Psoas muscle (tissue), 8 donors: ENCODE measurements around the gene SELENOO. TPM values are rescaled to one million over a fixed set of nuclear protein-coding genes. Genes with fewer than 3 reads are reported as not detected.

Experiments
- ATAC-seq, 4 donors: fragments of 200-7000 bp; cut with Tn5 transposase; one replicate each; pipeline ENCODE4 v1.9.1; 2020; ENCODE audit warnings: moderate library complexity in 3 of 4, mild to moderate bottlenecking in 2 of 4
- DNase-seq, 2 donors: peaks; one replicate each; pipeline ENCODE4 v3.0.0-alpha.2; 2020
- H3K27ac ChIP-seq: fragments of 200-600 bp; one replicate; pipeline ENCODE4 v1.8.0; 2022
- H3K27me3 ChIP-seq, 3 donors: fragments of 200-600 bp in 1 of 3; one replicate each; pipeline versions ENCODE4 v1.6.1 to v1.8.0; 2013 to 2022; ENCODE audit warnings: low read length in 2 of 3, mild to moderate bottlenecking in 2 of 3, moderate library complexity in 1 of 3; ENCODE audit not compliant: insufficient read depth in 3 of 3
- H3K36me3 ChIP-seq, 2 donors: fragments of 200-600 bp in 1 of 2; one replicate each; pipeline versions ENCODE4 v1.6.1 to v1.8.0; 2013 to 2022; ENCODE audit warnings: low read depth in 1 of 2, mild to moderate bottlenecking in 1 of 2, moderate library complexity in 1 of 2; ENCODE audit not compliant: insufficient read depth in 1 of 2
- H3K4me1 ChIP-seq: fragments of 200-600 bp; one replicate; pipeline ENCODE4 v1.8.0; 2022
- H3K4me3 ChIP-seq: fragments of 200-600 bp; one replicate; pipeline ENCODE4 v1.8.0; 2022; ENCODE audit warnings: mild to moderate bottlenecking
- H3K9me3 ChIP-seq: fragments of 200-600 bp; one replicate; pipeline ENCODE4 v1.8.0; 2022
- WGBS, 3 donors: extraction: QIAGEN DNeasy Blood & Tissue Kit; methylation state at CpG; one replicate each; pipeline versions ENCODE4 v1.1.6 to v1.1.7; 2013; 5-methylcytosine and 5-hydroxymethylcytosine counted together
- intact Hi-C, 2 donors: fragments of 100-400 bp; cut with DNase I; formaldehyde crosslinking; loops; one replicate each; pipeline versions ENCODE4 v1.11.0 to v1.14.2; 2022
- polyA plus RNA-seq, 3 donors: library from polyadenylated mRNA; stranded (reverse); fragments of 200-250 nt; gene quantifications; one replicate each; pipeline ENCODE4 v1.2.3, GENCODE V29; 2013
- total RNA-seq, 4 donors: library from RNA; stranded (reverse); fragmentation: NEBNext Ultra II Directional in 2 of 4; extraction: Animal tissue kit (Norgen Biotek cat#: 25700) in 2 of 4; gene quantifications; one replicate each; pipeline versions ENCODE4 v1.2.1 to v1.2.4, GENCODE V29; 2021 to 2023
- TF ChIP-seq, protein P1 (sequence below): fragments of 200-600 bp; IDR thresholded peaks from one replicate; pipeline ENCODE4 v1.8.0; 2022; ENCODE audit warnings: antibody characterized with exemption
- donor health status: healthy with polysubstance abuse.
- donor health status: DM: no; HTN: no; CAD: no; lungs with moderate emphysema.
- donor health status: Bipolar disorder and iron deficiency.
- donor health status: healthy.
- donor health status: DM: yes; HTN: yes; CAD: no.
- donor health status: DM: no; HTN: no; CAD: no.
- donor health status: DM: no; HTN: no; CAD: no.
- donor health status: DM: yes; HTN: yes; CAD: no.

SELENOO gene
- total and polyA plus RNA-seq, 7 donors: 10.0 to 26.6 (median 20.0) TPM

DNA sequence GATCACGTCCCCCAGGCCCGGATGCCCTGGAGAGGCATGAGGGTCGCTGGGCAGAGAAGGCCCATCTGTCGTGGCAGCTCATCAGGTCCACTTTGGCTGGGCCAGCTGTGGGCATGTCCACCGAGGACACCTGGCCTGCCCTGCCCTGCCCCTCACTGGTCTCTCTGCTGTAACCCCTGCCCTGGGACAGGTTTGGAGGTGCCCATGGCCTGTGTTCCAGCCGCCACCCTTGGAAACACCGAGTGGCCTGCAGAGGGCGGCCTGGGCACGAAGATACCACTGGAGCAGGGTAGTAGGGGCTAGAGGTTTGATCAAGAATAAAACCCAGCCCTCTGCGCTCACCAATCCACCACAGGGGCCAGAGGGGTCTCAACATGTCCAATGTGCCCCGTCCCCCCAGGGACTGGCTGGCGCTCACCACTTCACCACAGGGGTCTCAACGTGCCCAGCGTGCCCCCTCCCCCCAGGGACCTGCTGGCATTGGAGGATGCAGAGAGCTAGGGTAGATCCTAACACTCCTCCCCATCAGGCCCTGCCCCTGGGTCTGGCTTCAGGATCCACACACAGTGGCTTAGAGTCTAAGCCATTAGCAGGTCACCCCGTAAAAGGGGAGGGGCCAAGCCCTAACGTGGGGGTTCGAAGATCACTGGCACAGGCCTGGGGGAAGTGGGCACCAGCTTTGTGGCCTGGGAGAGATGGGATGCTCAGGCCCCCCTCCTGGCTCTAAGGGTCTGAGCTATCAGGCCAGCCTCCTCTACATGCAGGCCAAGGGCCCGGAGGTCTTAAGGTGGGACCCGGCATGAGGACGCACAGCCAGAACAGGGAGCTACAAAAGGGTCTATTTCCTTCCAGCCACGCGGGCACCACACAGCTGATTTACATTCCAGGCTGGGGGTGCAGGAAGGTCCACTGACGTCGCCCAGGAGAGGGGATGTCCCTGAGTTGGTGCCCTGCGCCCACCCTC, 51.6 kb downstream of the SELENOO start:
- intact Hi-C loops: loop anchor here (5.0 to 10.0 kb wide), 3 partner anchors 75 to 252 kb away; partner anchors contain the start of genes DENND6B (in 1 of the 2), LMF2 (in 1 of the 2), NCAPH2 (in 1 of the 2) and PPP6R2 (in 1 of the 2)
- 41 to 51% (median 44%) methylated on average over 25 of the region's 25 CpGs for WGBS, 3 donors

DNA sequence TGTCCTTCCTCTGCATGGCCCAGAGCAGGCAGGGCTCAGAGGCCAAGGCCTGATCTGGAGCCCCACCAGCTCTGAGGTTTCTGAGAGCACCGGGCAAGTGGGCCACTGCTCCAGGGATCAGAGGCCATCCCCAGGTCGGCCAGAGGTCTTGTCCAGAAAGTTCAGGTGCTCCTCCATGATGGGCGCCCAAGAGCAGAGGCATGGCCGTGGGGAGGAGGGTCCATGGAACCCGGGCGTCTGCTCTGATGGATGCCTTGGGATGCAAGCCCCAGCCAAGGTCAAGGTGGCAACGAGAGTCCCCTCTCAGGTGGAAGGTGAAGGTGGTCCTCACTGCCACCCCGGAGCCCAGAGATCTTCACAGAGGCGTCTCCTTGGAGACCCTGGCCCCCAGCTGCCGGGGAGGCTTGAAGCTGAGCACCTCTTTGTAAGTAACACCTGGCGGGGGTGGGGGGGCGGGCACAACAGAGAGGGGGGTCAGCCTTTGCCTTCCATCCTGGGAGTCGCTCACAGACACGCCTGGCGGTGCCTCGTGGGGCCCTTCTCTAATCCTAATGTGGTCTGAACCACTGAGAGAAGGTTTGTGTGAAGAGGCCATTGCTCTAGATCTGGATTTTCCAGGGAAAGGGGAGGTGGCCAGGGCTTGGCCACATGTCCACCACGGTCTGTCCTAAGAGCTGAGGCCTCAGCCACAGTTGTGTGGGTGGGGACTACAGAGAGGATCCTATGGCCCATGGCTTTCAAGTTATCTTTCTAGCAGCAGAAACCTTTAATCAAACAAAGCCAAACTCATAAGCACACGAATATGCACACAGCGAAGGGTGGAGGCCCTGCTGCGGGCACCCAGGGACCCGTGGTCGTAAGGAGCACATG, 52.5 kb downstream of the SELENOO start:
- TF ChIP-seq, protein P1, sequence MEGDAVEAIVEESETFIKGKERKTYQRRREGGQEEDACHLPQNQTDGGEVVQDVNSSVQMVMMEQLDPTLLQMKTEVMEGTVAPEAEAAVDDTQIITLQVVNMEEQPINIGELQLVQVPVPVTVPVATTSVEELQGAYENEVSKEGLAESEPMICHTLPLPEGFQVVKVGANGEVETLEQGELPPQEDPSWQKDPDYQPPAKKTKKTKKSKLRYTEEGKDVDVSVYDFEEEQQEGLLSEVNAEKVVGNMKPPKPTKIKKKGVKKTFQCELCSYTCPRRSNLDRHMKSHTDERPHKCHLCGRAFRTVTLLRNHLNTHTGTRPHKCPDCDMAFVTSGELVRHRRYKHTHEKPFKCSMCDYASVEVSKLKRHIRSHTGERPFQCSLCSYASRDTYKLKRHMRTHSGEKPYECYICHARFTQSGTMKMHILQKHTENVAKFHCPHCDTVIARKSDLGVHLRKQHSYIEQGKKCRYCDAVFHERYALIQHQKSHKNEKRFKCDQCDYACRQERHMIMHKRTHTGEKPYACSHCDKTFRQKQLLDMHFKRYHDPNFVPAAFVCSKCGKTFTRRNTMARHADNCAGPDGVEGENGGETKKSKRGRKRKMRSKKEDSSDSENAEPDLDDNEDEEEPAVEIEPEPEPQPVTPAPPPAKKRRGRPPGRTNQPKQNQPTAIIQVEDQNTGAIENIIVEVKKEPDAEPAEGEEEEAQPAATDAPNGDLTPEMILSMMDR: no peak
- H3K27ac ChIP-seq: no peak overlapping the region
- H3K9me3 ChIP-seq: no peaks in the 10 kb centered on the region
- DNase-seq (no peak), ATAC-seq (no peak)
- H3K4me3 ChIP-seq: no peak overlapping the region
- 75 to 85% (median 75%) methylated on average over 22 of the region's 22 CpGs for WGBS, 3 donors
- H3K36me3 ChIP-seq: peaks cover 0 to 49% of the 10 kb centered on the region in 2 donors
- H3K27me3 ChIP-seq: no peaks in the 10 kb centered on the region
- intact Hi-C loops: loop anchor here (5.0 to 10.0 kb wide), 3 partner anchors 74 to 252 kb away; partner anchors contain the start of genes DENND6B (in 1 of the 2), LMF2 (in 1 of the 2), NCAPH2 (in 1 of the 2) and PPP6R2 (in 1 of the 2)
- peaks cover 37% of the 10 kb centered on the region for H3K4me1 ChIP-seq

More for the DNA sequence above, 51.6 kb downstream of the SELENOO start:
- peaks cover 0 to 58% of the 10 kb centered on the region in 2 donors for H3K36me3 ChIP-seq
- H3K27ac ChIP-seq: peak overlapping the region; percentile 63
- H3K4me3 ChIP-seq: no peak overlapping the region
- H3K27me3 ChIP-seq: no peaks in the 10 kb centered on the region
- DNase-seq: peak; percentile 76 to 87
- peak; percentile 69 to 73 (median 72) for ATAC-seq
- no peaks in the 10 kb centered on the region for H3K9me3 ChIP-seq
- peaks cover 29% of the 10 kb centered on the region for H3K4me1 ChIP-seq
- TF ChIP-seq, protein P1: peak; percentile 67

DNA sequence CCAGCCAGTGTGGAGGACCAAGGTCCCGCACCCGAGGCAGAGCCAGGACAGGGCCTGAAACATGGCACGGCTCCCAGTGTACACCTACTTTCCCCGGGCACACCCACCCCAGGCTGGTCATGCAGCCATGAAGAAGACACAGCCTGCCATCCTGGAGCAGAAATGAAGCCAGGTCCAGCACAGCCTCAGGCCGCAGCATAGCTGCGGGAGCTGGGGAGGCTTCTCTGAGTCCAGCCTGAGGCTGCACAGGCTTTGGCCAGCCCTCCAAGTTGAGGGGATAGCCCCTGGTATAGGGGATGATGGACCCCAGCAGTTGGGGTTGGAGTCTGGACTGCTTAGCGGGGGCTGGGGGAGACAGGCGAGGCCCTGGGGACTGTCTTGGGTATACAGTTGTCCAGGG, 53.1 kb downstream of the SELENOO start:
- DNase-seq (no peak), ATAC-seq (no peak)
- H3K4me3 ChIP-seq: no peak overlapping the region
- intact Hi-C loops: loop anchor here (5.0 to 10.0 kb wide), 3 partner anchors 73 to 251 kb away; partner anchors contain the start of genes DENND6B (in 1 of the 2), LMF2 (in 1 of the 2), NCAPH2 (in 1 of the 2) and PPP6R2 (in 1 of the 2)
- no peak overlapping the region for H3K27ac ChIP-seq
- WGBS, 3 donors: 56 to 73% (median 57%) methylated on average over 8 of the region's 8 CpGs
- H3K9me3 ChIP-seq: no peaks in the 10 kb centered on the region
- peaks cover 0 to 45% of the 10 kb centered on the region in 2 donors for H3K36me3 ChIP-seq
- peaks cover 40% of the 10 kb centered on the region for H3K4me1 ChIP-seq
- TF ChIP-seq, protein P1: no peak
- H3K27me3 ChIP-seq: no peaks in the 10 kb centered on the region

DNA sequence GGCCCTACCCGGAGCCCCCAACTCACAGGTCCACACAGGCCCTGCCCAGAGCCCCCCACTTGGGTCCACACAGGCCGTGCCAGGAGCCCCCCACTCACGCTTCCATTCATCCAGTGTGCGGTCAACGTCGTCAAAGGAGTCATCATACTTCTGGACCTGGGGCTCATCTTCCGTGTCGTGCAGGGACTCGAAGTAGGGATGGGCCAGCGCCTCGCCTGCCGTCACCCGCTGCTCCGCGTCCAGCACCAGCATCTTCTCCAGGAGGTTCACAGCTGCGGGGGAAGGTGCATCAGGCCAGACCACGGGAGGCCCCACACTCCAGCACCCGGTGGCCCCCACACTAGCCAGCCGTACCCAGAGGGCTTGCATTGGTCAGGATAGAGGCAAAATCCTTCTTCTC, 54.3 kb downstream of the SELENOO start:
- Histone ChIP-seq H3K27me3 (no peaks in the 10 kb centered on the region), H3K4me3 (no peak overlapping the region), H3K4me1 (peaks cover 40% of the 10 kb centered on the region), H3K9me3 (no peaks in the 10 kb centered on the region), H3K27ac (no peak overlapping the region), H3K36me3 (peaks cover 0 to 37% of the 10 kb centered on the region in 2 donors)
- TF ChIP-seq, protein P1: no peak
- ATAC-seq: no peak
- no peak for DNase-seq
- intact Hi-C loops: loop anchor here in 1 of 2 donors (10.0 kb wide), 1 partner anchor 250 kb away; the partner anchor contains the start of genes LMF2 and NCAPH2
- 82 to 90% (median 87%) methylated on average over 19 of the region's 19 CpGs for WGBS, 3 donors
